Activated CD4-positive, CD25-positive, alpha-beta regulatory T cell treated with anti-CD3 and anti-CD28 coated beads, Interleukin-2, amount 50 U/mL, for 16 hours (primary cell): ENCODE data around the gene RPS14.

Experiments
- DNase-seq: peaks from one replicate; pipeline ENCODE4 v3.0.0-alpha.2; 2020; ENCODE audit warnings: low read depth, low spot score

The RPS14 gene

GRCh38 chr5:150401376-150402228 lies 47.9 kb downstream of the RPS14 start:
- no peak for DNase-seq

- no peak for DNase-seq
Measured at GRCh38 chr5:150401076-150401375, 48.5 kb downstream of the RPS14 start.

- DNase-seq = no peak
Measured at GRCh38 chr5:150400316-150401075, 49.0 kb downstream of the RPS14 start.

- no peak for DNase-seq
Measured at GRCh38 chr5:150399524-150400211, 49.9 kb downstream of the RPS14 start.

- no peak for DNase-seq
Measured at GRCh38 chr5:150398722-150399523, 50.6 kb downstream of the RPS14 start.

GRCh38 chr5:150397782-150398721 lies 51.5 kb downstream of the RPS14 start:
- no peak for DNase-seq

GRCh38 chr5:150397146-150397781 lies 52.3 kb downstream of the RPS14 start:
- no peak for DNase-seq

GRCh38 chr5:150396267-150396666 lies 53.3 kb downstream of the RPS14 start:
- DNase-seq = no peak

- DNase-seq = no peak
Measured at GRCh38 chr5:150395688-150395975, 53.9 kb downstream of the RPS14 start.

- DNase-seq = no peak
Measured at GRCh38 chr5:150394912-150395687, 54.4 kb downstream of the RPS14 start.

GRCh38 chr5:150394131-150394530 lies 55.4 kb downstream of the RPS14 start:
- no peak for DNase-seq

- DNase-seq = no peak
Measured at GRCh38 chr5:150393096-150393645, 56.4 kb downstream of the RPS14 start.

GRCh38 chr5:150392680-150393079 lies 56.9 kb downstream of the RPS14 start:
- no peak for DNase-seq
